ENCODE measurements around the gene SLC44A5.

Gene SLC44A5

GRCh38 chr1:75475696-75476095 lies 135.2 kb downstream of the SLC44A5 start:
- H3K9ac ChIP-seq (ENCODE audit: low read depth, low read length) = no peak overlapping the region
- H3K4me1 ChIP-seq (ENCODE audit: insufficient read depth, low read length) = no peaks in the 10 kb centered on the region
- H3K36me3 ChIP-seq (ENCODE audit: insufficient read depth, low read length) = no peaks in the 10 kb centered on the region
- H3K9me3 ChIP-seq (ENCODE audit: control insufficient read depth, insufficient read depth, low read length) = no peaks in the 10 kb centered on the region

GRCh38 chr1:75472971-75473603 lies 137.8 kb downstream of the SLC44A5 start:
- Histone ChIP-seq H3K36me3 (ENCODE audit: insufficient read depth, low read length) (no peaks in the 10 kb centered on the region), H3K4me1 (ENCODE audit: insufficient read depth, low read length) (no peaks in the 10 kb centered on the region), H3K9me3 (ENCODE audit: control insufficient read depth, insufficient read depth, low read length) (no peaks in the 10 kb centered on the region), H3K9ac (ENCODE audit: low read depth, low read length) (no peak overlapping the region)

- Histone ChIP-seq H3K4me1 (ENCODE audit: insufficient read depth, low read length) (no peaks in the 10 kb centered on the region), H3K36me3 (ENCODE audit: insufficient read depth, low read length) (no peaks in the 10 kb centered on the region), H3K9me3 (ENCODE audit: control insufficient read depth, insufficient read depth, low read length) (no peaks in the 10 kb centered on the region), H3K9ac (ENCODE audit: low read depth, low read length) (no peak overlapping the region)
Measured at GRCh38 chr1:75472089-75472970, 138.6 kb downstream of the SLC44A5 start.

GRCh38 chr1:75471252-75471651 lies 139.7 kb downstream of the SLC44A5 start:
- H3K36me3 ChIP-seq (ENCODE audit: insufficient read depth, low read length) = no peaks in the 10 kb centered on the region
- no peaks in the 10 kb centered on the region for H3K4me1 ChIP-seq (ENCODE audit: insufficient read depth, low read length)
- no peak overlapping the region for H3K9ac ChIP-seq (ENCODE audit: low read depth, low read length)
- no peaks in the 10 kb centered on the region for H3K9me3 ChIP-seq (ENCODE audit: control insufficient read depth, insufficient read depth, low read length)

GRCh38 chr1:75470448-75470847 lies 140.5 kb downstream of the SLC44A5 start:
- H3K9me3 ChIP-seq (ENCODE audit: control insufficient read depth, insufficient read depth, low read length) = no peaks in the 10 kb centered on the region
- H3K36me3 ChIP-seq (ENCODE audit: insufficient read depth, low read length) = no peaks in the 10 kb centered on the region
- H3K9ac ChIP-seq (ENCODE audit: low read depth, low read length) = no peak overlapping the region
- no peaks in the 10 kb centered on the region for H3K4me1 ChIP-seq (ENCODE audit: insufficient read depth, low read length)

- Histone ChIP-seq H3K9ac (ENCODE audit: low read depth, low read length) (no peak overlapping the region), H3K36me3 (ENCODE audit: insufficient read depth, low read length) (no peaks in the 10 kb centered on the region), H3K9me3 (ENCODE audit: control insufficient read depth, insufficient read depth, low read length) (no peaks in the 10 kb centered on the region), H3K4me1 (ENCODE audit: insufficient read depth, low read length) (no peaks in the 10 kb centered on the region)
Measured at GRCh38 chr1:75469586-75470173, 141.2 kb downstream of the SLC44A5 start.

- Histone ChIP-seq H3K36me3 (ENCODE audit: insufficient read depth, low read length) (no peaks in the 10 kb centered on the region), H3K9ac (ENCODE audit: low read depth, low read length) (no peak overlapping the region), H3K4me1 (ENCODE audit: insufficient read depth, low read length) (no peaks in the 10 kb centered on the region), H3K9me3 (ENCODE audit: control insufficient read depth, insufficient read depth, low read length) (no peaks in the 10 kb centered on the region)
Measured at GRCh38 chr1:75461808-75462325, 149.0 kb downstream of the SLC44A5 start.

- Histone ChIP-seq H3K9ac (ENCODE audit: low read depth, low read length) (no peak overlapping the region), H3K4me1 (ENCODE audit: insufficient read depth, low read length) (no peaks in the 10 kb centered on the region), H3K36me3 (ENCODE audit: insufficient read depth, low read length) (no peaks in the 10 kb centered on the region), H3K9me3 (ENCODE audit: control insufficient read depth, insufficient read depth, low read length) (no peaks in the 10 kb centered on the region)
Measured at GRCh38 chr1:75449998-75450397, 160.9 kb downstream of the SLC44A5 start.

GRCh38 chr1:75444220-75444619 lies 166.7 kb downstream of the SLC44A5 start:
- no peaks in the 10 kb centered on the region for H3K36me3 ChIP-seq (ENCODE audit: insufficient read depth, low read length)
- no peak overlapping the region for H3K9ac ChIP-seq (ENCODE audit: low read depth, low read length)
- H3K4me1 ChIP-seq (ENCODE audit: insufficient read depth, low read length) = no peaks in the 10 kb centered on the region
- no peaks in the 10 kb centered on the region for H3K9me3 ChIP-seq (ENCODE audit: control insufficient read depth, insufficient read depth, low read length)

- H3K36me3 ChIP-seq (ENCODE audit: insufficient read depth, low read length) = no peaks in the 10 kb centered on the region
- no peaks in the 10 kb centered on the region for H3K9me3 ChIP-seq (ENCODE audit: control insufficient read depth, insufficient read depth, low read length)
- H3K9ac ChIP-seq (ENCODE audit: low read depth, low read length) = no peak overlapping the region
- no peaks in the 10 kb centered on the region for H3K4me1 ChIP-seq (ENCODE audit: insufficient read depth, low read length)
Measured at GRCh38 chr1:75440274-75440673, 170.6 kb downstream of the SLC44A5 start.

GRCh38 chr1:75438355-75438754 lies 172.6 kb downstream of the SLC44A5 start:
- H3K36me3 ChIP-seq (ENCODE audit: insufficient read depth, low read length) = no peaks in the 10 kb centered on the region
- no peaks in the 10 kb centered on the region for H3K4me1 ChIP-seq (ENCODE audit: insufficient read depth, low read length)
- no peaks in the 10 kb centered on the region for H3K9me3 ChIP-seq (ENCODE audit: control insufficient read depth, insufficient read depth, low read length)
- no peak overlapping the region for H3K9ac ChIP-seq (ENCODE audit: low read depth, low read length)

- H3K9me3 ChIP-seq (ENCODE audit: control insufficient read depth, insufficient read depth, low read length) = no peaks in the 10 kb centered on the region
- H3K9ac ChIP-seq (ENCODE audit: low read depth, low read length) = no peak overlapping the region
- no peaks in the 10 kb centered on the region for H3K4me1 ChIP-seq (ENCODE audit: insufficient read depth, low read length)
Measured at GRCh38 chr1:75431843-75432242, 179.1 kb downstream of the SLC44A5 start.

GRCh38 chr1:75430526-75430925 lies 180.4 kb downstream of the SLC44A5 start:
- Histone ChIP-seq H3K4me1 (ENCODE audit: insufficient read depth, low read length) (no peaks in the 10 kb centered on the region), H3K9ac (ENCODE audit: low read depth, low read length) (no peak overlapping the region), H3K36me3 (ENCODE audit: insufficient read depth, low read length) (no peaks in the 10 kb centered on the region), H3K9me3 (ENCODE audit: control insufficient read depth, insufficient read depth, low read length) (no peaks in the 10 kb centered on the region)

More at GRCh38 chr1:75431843-75432242, 179.1 kb downstream of the SLC44A5 start:
- H3K36me3 ChIP-seq (ENCODE audit: insufficient read depth, low read length) = no peaks in the 10 kb centered on the region

GRCh38 chr1:75426688-75427087 lies 184.2 kb downstream of the SLC44A5 start:
- H3K4me1 ChIP-seq (ENCODE audit: insufficient read depth, low read length) = no peaks in the 10 kb centered on the region
- H3K36me3 ChIP-seq (ENCODE audit: insufficient read depth, low read length) = no peaks in the 10 kb centered on the region
- no peaks in the 10 kb centered on the region for H3K9me3 ChIP-seq (ENCODE audit: control insufficient read depth, insufficient read depth, low read length)
- no peak overlapping the region for H3K9ac ChIP-seq (ENCODE audit: low read depth, low read length)
